GM18502 (cell line): ENCODE results near the gene SARDH.

ENCODE experiments used
- ATAC-seq: cut with Tn5 transposase; IDR thresholded peaks from one replicate; pipeline ENCODE4 v1.9.1; 2021; ENCODE audit warnings: mild to moderate bottlenecking; ENCODE audit not compliant: unreplicated experiment, poor library complexity

The SARDH gene

DNA sequence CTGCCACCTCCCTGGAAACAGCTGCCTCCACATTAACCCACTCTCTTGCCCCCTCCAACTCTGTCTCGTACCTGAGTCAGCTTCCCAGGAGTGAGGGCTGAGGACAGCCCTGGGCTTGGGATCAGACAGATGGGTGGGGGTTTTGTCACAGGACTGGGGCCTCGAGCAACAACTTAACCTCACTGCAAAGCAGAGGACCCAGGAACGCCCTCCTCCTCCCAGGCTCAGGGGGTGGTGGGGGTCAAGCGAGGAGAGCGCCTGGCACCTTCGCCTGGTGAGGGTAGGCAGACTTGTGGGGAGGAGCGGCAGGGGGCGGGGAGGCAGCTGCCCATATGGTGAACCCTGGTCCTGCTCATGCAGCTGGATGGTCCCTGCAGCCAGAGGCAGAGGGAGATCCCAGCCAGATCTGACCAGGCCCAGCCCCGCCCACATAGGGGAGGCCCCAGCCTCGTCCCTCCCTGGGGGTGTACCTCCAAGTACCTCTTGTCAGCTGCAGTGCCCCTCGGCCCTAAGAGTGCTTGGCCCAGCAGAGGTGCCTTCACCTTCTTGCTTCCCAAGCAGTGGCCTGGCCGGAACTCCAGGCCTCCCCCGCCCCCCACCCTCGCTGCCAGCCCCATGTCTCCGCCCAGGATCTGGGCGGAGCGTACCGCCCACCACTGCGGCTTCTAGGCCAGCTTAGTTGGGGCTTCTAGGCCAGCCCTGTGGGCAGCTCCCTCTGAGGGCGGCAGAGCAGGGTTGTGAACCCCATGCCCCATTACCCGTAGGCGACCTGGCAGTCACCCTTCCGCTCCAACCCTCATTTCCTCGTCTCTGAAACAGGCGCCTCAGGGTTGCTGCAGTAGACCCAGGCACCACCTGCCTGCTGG is at the start of gene SARDH:
Gene SARDH (minus strand): TSS at position 579 of the 866 bp plus-strand sequence. CDS start 4,179 bp downstream, outside the sequence.
- ATAC-seq, result no peak

DNA sequence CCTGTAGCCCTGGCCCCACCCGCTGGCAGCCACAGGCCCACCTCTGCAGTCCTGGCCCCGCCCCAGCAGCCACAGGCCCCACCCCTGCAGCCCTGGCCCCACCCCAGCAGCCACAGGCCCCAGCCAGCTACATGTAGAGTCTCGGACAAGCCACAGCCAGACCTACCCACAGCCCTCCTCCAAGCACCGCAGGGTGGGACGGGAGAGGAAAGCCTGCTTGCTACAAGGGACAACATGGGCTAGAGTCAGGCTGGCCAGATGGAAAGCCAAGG is 49.5 kb upstream of the SARDH start:
- peak; percentile 64 for ATAC-seq

DNA sequence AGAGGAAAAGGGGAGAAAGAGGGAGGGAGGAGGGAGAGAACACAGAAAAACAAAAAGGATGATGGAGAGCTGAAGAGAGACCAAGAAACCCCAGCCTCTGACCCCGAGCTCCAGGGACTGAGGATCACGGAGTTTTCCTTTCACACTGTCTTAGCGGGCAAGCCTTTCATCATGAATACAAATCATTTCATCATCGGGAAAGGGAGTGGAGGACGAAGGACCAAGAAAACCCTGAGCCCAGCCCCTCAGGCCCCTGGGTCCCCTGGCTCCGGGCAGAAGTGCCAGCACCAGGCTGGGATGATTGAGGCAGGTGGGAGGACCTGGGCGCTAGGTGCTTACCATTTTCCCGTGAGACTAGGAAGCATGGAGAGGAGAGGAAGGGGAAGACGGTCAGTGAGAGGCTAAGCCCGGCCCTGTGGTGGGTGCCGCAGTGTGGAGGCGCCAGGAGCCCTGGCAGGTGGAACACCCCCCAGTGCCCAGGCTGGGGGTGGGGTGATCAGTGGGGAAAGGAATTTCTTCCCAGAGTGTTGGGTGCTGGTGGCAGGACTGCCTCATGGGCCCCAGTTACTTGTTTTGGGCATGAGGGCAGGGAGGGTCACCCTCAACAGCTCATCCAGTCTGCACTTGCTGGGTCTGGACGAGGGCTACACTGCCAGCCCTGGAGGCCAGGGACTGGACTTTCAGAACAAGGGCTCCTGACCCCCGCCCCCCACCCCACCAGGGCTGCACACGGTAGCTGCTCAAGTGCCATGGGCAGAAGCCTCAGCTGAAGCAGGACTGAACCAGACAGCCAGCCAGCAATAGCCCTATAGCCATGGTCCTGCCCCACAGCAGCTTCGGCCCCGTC is 49.0 kb upstream of the SARDH start:
- no peak for ATAC-seq

DNA sequence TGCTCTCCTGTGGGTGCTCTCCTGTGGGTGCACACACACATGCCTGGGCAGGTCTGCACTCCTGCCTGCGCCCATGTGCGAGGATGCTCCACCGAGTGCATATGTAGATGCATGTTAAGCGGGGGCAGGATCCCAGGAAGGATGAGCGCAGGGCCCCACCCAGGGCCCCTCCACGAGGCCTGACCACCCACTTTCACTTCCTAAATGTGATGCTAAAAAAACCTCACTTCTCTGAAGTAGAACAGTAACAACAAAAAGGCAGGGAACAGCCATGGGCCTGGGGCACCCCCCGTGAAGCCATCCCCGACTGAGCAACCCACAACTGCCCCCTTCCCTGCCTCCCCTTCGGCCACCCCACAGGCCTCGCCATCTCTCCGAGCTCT is 48.2 kb upstream of the SARDH start:
- peak; percentile 46 for ATAC-seq

GRCh38 chr9:133785753-133786370 is 47.7 kb upstream of the SARDH start:
- ATAC-seq, result no peak

DNA sequence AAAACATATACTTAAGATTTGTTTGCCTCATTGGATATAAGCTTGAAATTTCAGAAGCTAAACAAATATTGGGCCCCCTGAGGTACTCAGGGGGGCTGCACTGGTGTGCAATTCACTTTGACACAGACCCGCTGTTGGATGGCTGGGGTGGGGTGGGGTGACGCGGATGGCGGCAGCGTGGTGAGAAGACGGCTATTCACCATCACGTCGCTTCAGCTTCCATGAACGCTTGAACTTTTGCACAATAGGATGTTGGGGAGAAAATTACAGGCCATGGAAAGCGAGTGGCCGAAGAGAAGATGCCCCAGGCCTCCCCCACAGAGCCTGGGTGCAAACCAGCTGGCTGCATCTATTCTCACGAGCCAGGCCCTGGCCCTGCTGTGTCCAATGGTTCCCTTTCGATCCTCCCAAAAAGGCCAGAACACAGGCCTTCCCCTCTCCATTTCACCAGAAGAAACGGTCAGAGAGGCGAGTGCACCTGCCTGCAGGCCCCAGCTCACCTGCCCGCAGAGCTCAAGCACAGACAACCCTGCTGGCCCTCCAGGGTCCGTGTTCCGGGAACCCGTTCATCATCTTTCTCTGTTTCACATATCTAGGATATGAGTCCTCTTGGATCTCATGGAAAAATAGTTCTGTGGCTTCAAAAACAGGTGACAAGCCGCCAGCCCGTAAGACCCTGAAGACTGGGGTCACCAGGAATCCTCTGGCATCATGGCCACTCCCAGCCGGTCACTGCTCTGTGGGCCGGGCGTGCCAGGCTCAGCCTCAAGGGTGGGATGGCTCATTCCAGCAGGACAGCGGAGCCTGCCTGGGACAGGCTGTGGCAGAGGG is 46.8 kb upstream of the SARDH start:
- ATAC-seq, result no peak

DNA sequence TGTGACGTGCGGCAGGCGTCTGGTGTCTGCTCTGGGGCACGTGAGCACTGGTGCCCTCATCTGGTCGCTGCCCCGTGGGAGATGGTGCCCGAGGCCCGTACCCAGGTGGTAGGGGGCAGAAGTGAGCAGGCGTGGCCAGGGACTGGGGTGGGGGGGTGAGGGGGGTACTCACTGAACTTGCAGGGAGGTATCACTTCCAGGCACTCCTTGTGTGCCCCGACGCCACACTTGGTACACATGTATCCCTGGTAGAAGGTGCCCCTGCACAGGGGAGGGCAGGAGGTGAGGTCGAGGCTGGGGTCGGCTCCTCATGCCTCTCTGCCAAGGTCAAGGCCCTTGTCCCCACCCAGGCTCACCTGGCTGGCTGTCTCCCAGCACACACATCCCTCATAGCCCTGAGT is 45.2 kb upstream of the SARDH start:
- ATAC-seq, result no peak

GRCh38 chr9:133782157-133783130 is 44.3 kb upstream of the SARDH start:
- ATAC-seq, result no peak

DNA sequence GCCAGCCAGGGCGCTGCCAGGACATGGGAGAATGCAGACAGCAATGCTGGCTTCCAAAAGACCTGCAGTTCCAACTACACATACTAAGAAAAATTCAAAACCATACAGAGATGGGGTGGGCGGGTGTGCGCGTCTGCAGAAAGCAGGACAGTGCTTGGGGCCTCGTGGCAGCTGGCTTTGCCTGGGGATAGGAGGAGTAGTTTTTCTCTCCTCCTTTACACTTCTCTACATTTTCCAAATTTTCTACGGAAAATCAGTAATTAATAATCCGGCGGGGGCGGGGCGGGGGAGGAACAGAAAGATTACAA is 43.6 kb upstream of the SARDH start:
- ATAC-seq, result no peak

GRCh38 chr9:133780962-133781827 is 43.0 kb upstream of the SARDH start:
- ATAC-seq, result no peak

- no peak for ATAC-seq
Observed at GRCh38 chr9:133780404-133780945, 42.3 kb upstream of the SARDH start.

DNA sequence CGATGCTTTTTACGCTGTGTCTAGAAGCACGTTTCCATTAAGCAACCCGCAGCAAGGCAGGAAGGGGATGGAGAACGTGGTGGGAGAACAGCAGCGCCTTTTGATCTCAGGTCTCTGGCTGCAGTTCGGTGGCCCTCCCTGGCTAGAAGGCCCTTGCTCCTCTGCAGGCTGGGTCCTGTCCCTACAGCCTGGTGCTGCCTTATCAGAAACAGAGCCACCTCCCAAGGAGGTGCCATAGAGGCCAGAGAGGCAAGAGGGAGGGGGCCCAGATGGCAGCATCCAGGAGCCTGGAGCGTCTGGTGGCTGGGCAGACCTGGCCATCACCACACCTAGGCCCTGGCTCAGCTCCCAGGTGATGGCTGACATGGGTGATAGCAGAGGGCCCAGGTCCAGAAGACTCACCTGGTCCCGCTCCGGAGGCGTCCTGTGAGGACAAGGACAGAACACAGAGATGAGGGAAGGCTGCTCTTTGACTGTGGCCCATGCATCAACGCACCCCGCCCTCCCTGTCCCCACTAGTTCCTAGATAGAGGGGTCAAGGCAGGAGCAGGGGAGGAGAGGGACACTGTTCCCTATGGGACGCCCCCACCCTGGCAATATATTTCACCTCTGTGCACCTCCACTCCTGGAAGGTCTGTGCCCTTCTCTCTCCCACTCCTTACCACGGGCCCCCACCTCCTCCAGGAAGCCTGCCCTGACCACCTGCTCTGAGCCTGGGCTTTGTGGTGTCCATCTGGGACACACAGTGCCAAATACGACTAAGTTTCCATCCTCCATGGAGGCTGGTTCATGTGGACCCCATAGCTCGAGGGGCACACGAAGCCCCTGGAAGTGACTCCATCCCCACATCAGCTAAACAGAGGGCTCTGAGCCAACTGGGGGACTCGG is 41.6 kb upstream of the SARDH start:
- ATAC-seq, result no peak

GRCh38 chr9:133779081-133779480 is 40.9 kb upstream of the SARDH start:
- ATAC-seq, result no peak

- ATAC-seq, result no peak
Observed at GRCh38 chr9:133778336-133779013, 40.3 kb upstream of the SARDH start.

DNA sequence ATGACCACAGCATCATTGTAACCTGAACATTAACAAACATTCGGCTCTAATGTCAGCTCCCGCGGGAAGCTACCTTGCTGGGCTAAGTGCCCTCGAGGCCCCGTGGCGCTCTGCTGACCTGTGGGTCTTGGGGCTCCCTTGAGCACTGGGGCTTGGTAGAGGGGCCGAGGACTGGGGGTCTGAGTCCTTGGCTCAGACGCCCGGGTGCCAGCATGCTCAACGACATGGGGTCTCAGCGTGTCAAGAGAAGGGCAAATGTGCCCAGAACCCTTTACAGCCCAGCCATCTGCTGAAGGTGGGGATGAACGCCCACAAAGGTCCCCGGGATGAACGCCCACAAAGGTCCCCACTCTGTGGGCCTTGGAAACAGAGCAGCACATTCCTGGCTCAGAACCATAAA is 39.7 kb upstream of the SARDH start:
- no peak for ATAC-seq

DNA sequence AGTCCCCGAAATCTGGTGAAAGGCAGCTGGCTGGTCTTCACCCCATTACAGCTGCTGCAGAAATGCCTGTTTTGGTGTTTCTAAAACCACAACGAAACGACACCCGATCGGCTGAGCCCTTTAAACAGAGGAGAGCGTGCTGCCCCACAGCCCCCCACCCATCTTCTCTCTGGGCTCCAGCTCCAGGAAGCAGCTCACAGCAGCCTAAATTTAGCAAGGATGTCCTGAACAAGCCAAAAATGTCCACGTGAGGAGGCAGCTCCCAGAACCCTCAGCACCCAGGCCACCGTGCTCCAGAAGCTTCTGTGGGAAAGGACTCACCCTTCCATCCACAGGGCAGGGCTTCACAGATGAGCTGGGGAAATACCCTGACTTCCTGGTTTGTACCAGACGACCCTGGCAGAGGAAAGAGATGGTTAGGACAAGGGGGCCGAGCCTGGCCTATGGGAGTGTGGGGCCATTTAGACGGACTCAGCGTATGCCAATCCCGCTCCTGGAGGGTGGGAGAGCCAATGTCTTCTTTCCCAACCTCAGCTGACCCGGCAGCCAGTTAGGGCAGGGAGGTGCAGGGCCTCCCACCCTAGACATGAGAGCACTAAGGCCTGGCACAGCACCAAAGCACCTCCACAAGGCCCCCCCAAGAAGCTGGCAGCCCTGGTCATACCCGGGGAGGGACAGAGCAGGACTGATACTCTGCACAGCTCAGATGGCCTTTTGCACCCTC is 39.1 kb upstream of the SARDH start:
- ATAC-seq, result no peak
